K562 (cell line): Measurements from ENCODE around the gene FCHO2. TPM values are rescaled to one million over a fixed set of nuclear protein-coding genes. Genes with fewer than 3 reads are reported as not detected.

Experiments
- ATAC-seq: fragments of 200-7000 bp; cut with Tn5 transposase; 3 replicates; pipeline ENCODE4 v1.9.1; 2020; ENCODE audit warnings: moderate library complexity
- BruUV-seq: library from RNA; stranded (reverse); fragments of 400-500 nt; replicated peaks from 2 replicates; lab custom pipeline; 2021; lab: Mats Ljungman, UMichigan
- CTCF ChIA-PET: fragments of 300-600 bp; formaldehyde crosslinking; extraction: SDS; loops from one replicate; lab custom pipeline; 2021; ENCODE audit warnings: low intra/inter-chr PET ratio; lab: Yijun Ruan, JAX
- POLR2A ChIA-PET: fragments of 300-600, 350-650 bp; sonication (Branson Sonifier 250); formaldehyde crosslinking; extraction: SDS; loops from one replicate; lab custom pipeline; 2021; ENCODE audit warnings: antibody characterized with exemption, inconsistent platforms; lab: Yijun Ruan, JAX
- DNase-seq, 4 experiments: peaks; one replicate each; pipeline versions ENCODE4 v3.0.0 to v3.0.0-alpha.2; 2011 to 2018; ENCODE audit warnings: low spot score in 3 of 4, mixed read lengths in 3 of 4; ENCODE audit errors: extremely low read depth in 1 of 4
- FAIRE-seq: peaks from 2 replicates; lab custom pipeline; 2011; peaks lifted over from hg19 to GRCh38; lab: Jason Lieb, UNC
- H2AFZ ChIP-seq: 2 replicates; pipeline ENCODE4 v1.6.0; 2011; ENCODE audit warnings: low read depth, low read length, control low read depth, inconsistent platforms
- H3K27ac ChIP-seq: fragments of 200-600 bp; 3 replicates; pipeline ENCODE4 v1.8.0; 2011; ENCODE audit warnings: low read depth, mild to moderate bottlenecking, control low read depth, inconsistent platforms, low read length, moderate library complexity, mixed read lengths; ENCODE audit errors: extremely low read depth
- H3K27me3 ChIP-seq, 2 experiments: fragments of 300-600 bp in 1 of 2; 2 replicates in 1 of 2; 3 replicates in 1 of 2; pipeline versions ENCODE4 v1.6.0 to v1.8.0; 2011; ENCODE audit warnings: inconsistent platforms in 2 of 2, low read length in 2 of 2, mild to moderate bottlenecking in 1 of 2, mixed read lengths in 1 of 2, moderate library complexity in 1 of 2; ENCODE audit not compliant: control insufficient read depth in 2 of 2, insufficient read depth in 2 of 2
- H3K36me3 ChIP-seq: fragments of 300-600 bp; 3 replicates; pipeline ENCODE4 v1.8.0; 2011; ENCODE audit warnings: mild to moderate bottlenecking, low read length, inconsistent platforms; ENCODE audit not compliant: control insufficient read depth, insufficient read depth
- H3K4me1 ChIP-seq, 2 experiments: fragments of 200-600 bp in 1 of 2; replicated peaks in 1 of 2; 2 replicates in 1 of 2; 3 replicates in 1 of 2; pipeline versions ENCODE4 v1.5.1 to v1.8.0; 2011; ENCODE audit warnings: inconsistent platforms in 2 of 2, low read length in 2 of 2, mild to moderate bottlenecking in 1 of 2, mixed read lengths in 1 of 2, moderate library complexity in 1 of 2; ENCODE audit not compliant: control insufficient read depth in 2 of 2, insufficient read depth in 2 of 2
- H3K4me2 ChIP-seq: 2 replicates; pipeline ENCODE4 v1.6.1; 2011; ENCODE audit warnings: low read length, control low read depth, inconsistent platforms, mixed read lengths; ENCODE audit not compliant: insufficient read depth
- H3K4me3 ChIP-seq: fragments of 200-600 bp; sonication (generic), shearing (Covaris generic); 2 replicates; pipeline ENCODE4 v1.5.1; 2016; ENCODE audit warnings: control low read depth, inconsistent platforms
- H3K79me2 ChIP-seq: fragments of 200-600 bp; 3 replicates; pipeline ENCODE4 v1.8.0; 2011; ENCODE audit warnings: low read length, inconsistent platforms; ENCODE audit not compliant: control insufficient read depth, insufficient read depth
- H3K9ac ChIP-seq, 2 experiments: 2 replicates each; pipeline versions ENCODE4 v1.6.0 to v1.6.1; 2011; ENCODE audit warnings: low read depth in 2 of 2, low read length in 2 of 2, control low read depth in 1 of 2, inconsistent platforms in 1 of 2, mild to moderate bottlenecking in 1 of 2, mixed read lengths in 1 of 2; ENCODE audit not compliant: insufficient read depth in 1 of 2
- H3K9me1 ChIP-seq: one replicate; pipeline ENCODE4 v1.6.0; 2011; ENCODE audit warnings: inconsistent platforms, mild to moderate bottlenecking, low read length, moderate library complexity; ENCODE audit not compliant: control insufficient read depth, insufficient read depth
- H3K9me3 ChIP-seq: replicated peaks from 2 replicates; pipeline ENCODE4 v1.5.1; 2011; ENCODE audit warnings: low read depth, low read length, inconsistent platforms; ENCODE audit not compliant: control insufficient read depth, insufficient read depth
- H4K20me1 ChIP-seq: replicated peaks from 2 replicates; pipeline ENCODE4 v1.6.1; 2011; ENCODE audit warnings: low read length, inconsistent platforms, mixed read lengths; ENCODE audit not compliant: control insufficient read depth, insufficient read depth
- BCL6 ChIP-seq: fragments of 250-450 bp; sonication (Bioruptor Pico); IDR thresholded peaks from 2 replicates; pipeline ENCODE4 v1.4.0; 2020
- JUN ChIP-seq, 2 experiments: sonication (generic) in 1 of 2; formaldehyde crosslinking in 1 of 2; IDR thresholded peaks; 2 replicates each; pipeline versions ENCODE4 v1.6.1 to v1.8.0; 2012 to 2022; ENCODE audit warnings: borderline replicate concordance in 2 of 2, mild to moderate bottlenecking in 2 of 2, improper control_type of control experiment in 1 of 2, low read depth in 1 of 2, low read length in 1 of 2, missing genetic modification reagents in 1 of 2
- KLF6 ChIP-seq: fragments of 250-450 bp; sonication (Bioruptor Pico); IDR thresholded peaks from 2 replicates; pipeline ENCODE4 v1.4.0; 2020; ENCODE audit warnings: mild to moderate bottlenecking, moderate library complexity, borderline replicate concordance
- MIER1 ChIP-seq: fragments of 450-650 bp; IDR thresholded peaks from 2 replicates; pipeline ENCODE4 v1.6.1; 2016; ENCODE audit warnings: antibody characterized with exemption, mild to moderate bottlenecking, low read depth
- PPARD ChIP-seq: fragments of 250-450 bp; sonication (Bioruptor Pico); IDR thresholded peaks from 2 replicates; pipeline ENCODE4 v1.8.0; 2022; ENCODE audit warnings: inconsistent platforms, mild to moderate bottlenecking, moderate library complexity
- ZBED1 ChIP-seq: IDR thresholded peaks from 2 replicates; pipeline ENCODE4 v1.6.1; 2014
- ZBTB17 ChIP-seq: fragments of 450-650 bp; formaldehyde crosslinking; IDR thresholded peaks from 2 replicates; pipeline ENCODE4 v1.4.0; 2020; ENCODE audit warnings: mild to moderate bottlenecking
- ZNF445 ChIP-seq: fragments of 250-450 bp; sonication (Bioruptor Pico); IDR thresholded peaks from 2 replicates; pipeline ENCODE4 v1.4.0; 2020; ENCODE audit warnings: low read depth, mild to moderate bottlenecking, moderate library complexity
- WGBS: fragments of 100-300 bp; shearing (Covaris generic); methylation state at CpG from one replicate; pipeline ENCODE4 v1.1.6; 2016; ENCODE audit warnings: low coverage, mixed read lengths; ENCODE audit not compliant: insufficient coverage; ENCODE audit errors: missing lambda C conversion rate; 5-methylcytosine and 5-hydroxymethylcytosine counted together
- in situ Hi-C: fragments of 300-500 bp; cut with MboI; formaldehyde crosslinking; loops from 4 replicates; pipeline ENCODE4 v1.15.0; 2018; ENCODE audit warnings: inconsistent platforms, mixed read lengths
- intact Hi-C: fragments of 100-400 bp; cut with micrococcal nuclease; formaldehyde crosslinking; loops from 2 replicates; pipeline ENCODE4 v1.14.2; 2022
- polyA plus RNA-seq, 8 experiments: library from polyadenylated mRNA; depleted of rRNA in 4 of 8; stranded (reverse) in 5 of 8; unstranded in 3 of 8; fragments of >200 nt; fragmentation: Nextera tagmentation in 2 of 8; fragmentation: Illumina TruSeq in 1 of 8; extraction: Ambion mirVana in 2 of 8; extraction: Trizol in 1 of 8; gene quantifications; 2 replicates each; pipeline versions ENCODE4 v1.2.1 to v1.2.3, GENCODE V29; 2011 to 2014; ENCODE audit warnings: inconsistent platforms in 1 of 8, missing spikeins in 1 of 8
- total RNA-seq, 7 experiments: library from RNA; depleted of rRNA in 6 of 7; stranded (reverse); fragments of >200 nt in 6 of 7; fragmentation: Illumina TruSeq in 2 of 7; extraction: Trizol in 2 of 7; gene quantifications; 2 replicates each; pipeline versions ENCODE4 v1.2.1 to v1.2.3, GENCODE V29; 2011 to 2021; ENCODE audit warnings: low replicate concordance in 1 of 7
- TF ChIP-seq, protein P1 (sequence below): fragments of 450-650 bp; IDR thresholded peaks from 2 replicates; pipeline ENCODE4 v1.6.1; 2016; ENCODE audit warnings: low read depth

Gene FCHO2
- total and polyA plus RNA-seq, 9 of the 15 experiments (the other 6 are each of a cell fraction or from before 2014, with no cell fraction given), result 4.4 to 13.4 (median 8.3) TPM

GRCh38 chr5:73112359-73112758 is 156.5 kb downstream of the FCHO2 start:
- Histone ChIP-seq H3K4me2 (no peak overlapping the region), H3K27me3 (peaks cover 2 to 9% of the 10 kb centered on the region in 2 experiments; a peak in 1 of 5 replicates), H2AFZ (no peak overlapping the region), H3K4me3 (no peak overlapping the region), H3K36me3 (no peaks in the 10 kb centered on the region), H3K4me1 (no peaks in the 10 kb centered on the region), H3K27ac (no peak overlapping the region), H4K20me1 (no peaks in the 10 kb centered on the region), H3K9me1 (no peaks in the 10 kb centered on the region), H3K9me3 (no peaks in the 10 kb centered on the region), H3K79me2 (no peaks in the 10 kb centered on the region), H3K9ac (no peak overlapping the region)
- no peak for FAIRE-seq
- in situ Hi-C loops, result no loop called here
- ChIA-PET POLR2A (interaction anchor here (0.5 kb wide), 1 partner anchor 257 kb away, joined by 4 read pairs; no protein-coding TSS in a partner anchor), CTCF (no interaction called here)
- no peak for ATAC-seq
- no TSS peak for BruUV-seq
- no peak for DNase-seq
- 0% methylated on average over 1 of the region's 1 CpG for WGBS
- intact Hi-C loops, result no loop called here
- TF ChIP-seq, protein P1, sequence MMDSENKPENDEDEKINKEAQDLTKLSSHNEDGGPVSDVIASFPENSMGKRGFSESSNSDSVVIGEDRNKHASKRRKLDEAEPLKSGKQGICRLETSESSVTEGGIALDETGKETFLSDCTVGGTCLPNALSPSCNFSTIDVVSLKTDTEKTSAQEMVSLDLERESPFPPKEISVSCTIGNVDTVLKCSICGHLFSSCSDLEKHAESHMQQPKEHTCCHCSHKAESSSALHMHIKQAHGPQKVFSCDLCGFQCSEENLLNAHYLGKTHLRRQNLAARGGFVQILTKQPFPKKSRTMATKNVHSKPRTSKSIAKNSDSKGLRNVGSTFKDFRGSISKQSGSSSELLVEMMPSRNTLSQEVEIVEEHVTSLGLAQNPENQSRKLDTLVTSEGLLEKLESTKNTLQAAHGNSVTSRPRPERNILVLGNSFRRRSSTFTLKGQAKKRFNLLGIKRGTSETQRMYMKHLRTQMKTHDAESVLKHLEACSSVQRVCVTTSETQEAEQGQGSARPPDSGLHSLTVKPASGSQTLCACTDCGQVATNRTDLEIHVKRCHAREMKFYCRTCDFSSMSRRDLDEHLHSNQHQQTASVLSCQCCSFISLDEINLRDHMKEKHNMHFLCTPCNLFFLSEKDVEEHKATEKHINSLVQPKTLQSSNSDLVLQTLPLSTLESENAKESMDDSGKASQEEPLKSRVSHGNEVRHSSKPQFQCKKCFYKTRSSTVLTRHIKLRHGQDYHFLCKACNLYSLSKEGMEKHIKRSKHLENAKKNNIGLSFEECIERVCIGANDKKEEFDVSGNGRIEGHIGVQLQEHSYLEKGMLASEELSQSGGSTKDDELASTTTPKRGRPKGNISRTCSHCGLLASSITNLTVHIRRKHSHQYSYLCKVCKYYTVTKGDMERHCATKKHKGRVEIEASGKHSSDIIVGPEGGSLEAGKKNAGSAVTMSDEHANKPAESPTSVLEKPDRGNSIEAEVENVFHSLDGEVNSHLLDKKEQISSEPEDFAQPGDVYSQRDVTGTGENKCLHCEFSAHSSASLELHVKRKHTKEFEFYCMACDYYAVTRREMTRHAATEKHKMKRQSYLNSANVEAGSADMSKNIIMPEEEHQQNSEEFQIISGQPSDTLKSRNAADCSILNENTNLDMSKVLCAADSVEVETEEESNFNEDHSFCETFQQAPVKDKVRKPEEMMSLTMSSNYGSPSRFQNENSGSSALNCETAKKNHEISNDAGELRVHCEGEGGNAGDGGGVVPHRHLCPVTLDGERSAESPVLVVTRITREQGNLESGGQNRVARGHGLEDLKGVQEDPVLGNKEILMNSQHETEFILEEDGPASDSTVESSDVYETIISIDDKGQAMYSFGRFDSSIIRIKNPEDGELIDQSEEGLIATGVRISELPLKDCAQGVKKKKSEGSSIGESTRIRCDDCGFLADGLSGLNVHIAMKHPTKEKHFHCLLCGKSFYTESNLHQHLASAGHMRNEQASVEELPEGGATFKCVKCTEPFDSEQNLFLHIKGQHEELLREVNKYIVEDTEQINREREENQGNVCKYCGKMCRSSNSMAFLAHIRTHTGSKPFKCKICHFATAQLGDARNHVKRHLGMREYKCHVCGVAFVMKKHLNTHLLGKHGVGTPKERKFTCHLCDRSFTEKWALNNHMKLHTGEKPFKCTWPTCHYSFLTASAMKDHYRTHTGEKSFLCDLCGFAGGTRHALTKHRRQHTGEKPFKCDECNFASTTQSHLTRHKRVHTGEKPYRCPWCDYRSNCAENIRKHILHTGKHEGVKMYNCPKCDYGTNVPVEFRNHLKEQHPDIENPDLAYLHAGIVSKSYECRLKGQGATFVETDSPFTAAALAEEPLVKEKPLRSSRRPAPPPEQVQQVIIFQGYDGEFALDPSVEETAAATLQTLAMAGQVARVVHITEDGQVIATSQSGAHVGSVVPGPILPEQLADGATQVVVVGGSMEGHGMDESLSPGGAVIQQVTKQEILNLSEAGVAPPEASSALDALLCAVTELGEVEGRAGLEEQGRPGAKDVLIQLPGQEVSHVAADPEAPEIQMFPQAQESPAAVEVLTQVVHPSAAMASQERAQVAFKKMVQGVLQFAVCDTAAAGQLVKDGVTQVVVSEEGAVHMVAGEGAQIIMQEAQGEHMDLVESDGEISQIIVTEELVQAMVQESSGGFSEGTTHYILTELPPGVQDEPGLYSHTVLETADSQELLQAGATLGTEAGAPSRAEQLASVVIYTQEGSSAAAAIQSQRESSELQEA, result no peak
- TF ChIP-seq ZNF445 (CRISPR knock-in tag) (no peak), JUN (IDR thresholded peaks at IDR 0.05; ENCODE audit: borderline replicate concordance, low read depth, low read length) (no peak), JUN (CRISPR knock-in tag; IDR thresholded peaks at IDR 0.05; ENCODE audit: borderline replicate concordance) (no peak), KLF6 (no peak), ZBED1 (no peak), PPARD (no peak), ZBTB17 (CRISPR knock-in tag) (no peak), BCL6 (CRISPR knock-in tag) (no peak), MIER1 (no peak)
